ENCODE results near the gene SNED1.
A peak's percentile ranks its signal among the peaks of the same experiment; 100 is the strongest.

The SNED1 gene

DNA sequence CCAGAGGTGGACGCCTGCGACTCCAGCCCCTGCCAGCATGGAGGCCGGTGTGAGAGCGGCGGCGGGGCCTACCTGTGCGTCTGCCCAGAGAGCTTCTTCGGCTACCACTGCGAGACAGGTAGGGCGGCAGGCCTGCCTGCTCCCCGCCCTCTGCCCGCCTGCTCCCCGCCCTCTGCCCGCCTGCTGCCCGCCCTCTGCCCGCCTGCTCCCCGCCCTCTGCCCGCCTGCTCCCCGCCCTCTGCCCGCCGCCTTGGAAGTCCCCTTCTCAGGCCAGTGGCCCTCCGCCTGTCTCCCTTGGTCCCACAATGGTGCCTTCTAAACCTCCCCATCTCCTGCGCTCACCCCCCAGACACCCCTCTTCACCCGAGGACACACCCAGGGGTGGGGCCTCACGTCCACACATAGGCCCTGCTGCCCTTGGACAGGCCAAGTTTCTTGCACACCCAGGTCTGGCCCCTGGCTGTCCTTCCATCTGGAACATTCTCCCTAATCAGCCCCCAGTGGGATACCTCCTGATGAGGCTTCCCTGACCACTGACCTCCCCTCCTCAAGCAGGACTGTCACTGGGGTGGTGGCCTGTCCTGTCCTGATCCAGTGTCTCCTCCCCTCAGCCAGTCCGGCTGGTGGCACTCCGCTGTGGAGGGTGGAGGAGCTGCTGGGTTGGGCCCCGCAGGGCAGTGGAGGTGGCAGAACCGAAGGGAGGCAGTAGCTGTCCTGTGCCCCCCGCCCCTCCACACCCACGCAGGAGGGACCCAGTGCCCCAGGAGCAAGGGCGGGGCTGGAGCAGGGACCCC lies 65.8 kb downstream of the SNED1 start:
- TF ChIP-seq, protein P1, sequence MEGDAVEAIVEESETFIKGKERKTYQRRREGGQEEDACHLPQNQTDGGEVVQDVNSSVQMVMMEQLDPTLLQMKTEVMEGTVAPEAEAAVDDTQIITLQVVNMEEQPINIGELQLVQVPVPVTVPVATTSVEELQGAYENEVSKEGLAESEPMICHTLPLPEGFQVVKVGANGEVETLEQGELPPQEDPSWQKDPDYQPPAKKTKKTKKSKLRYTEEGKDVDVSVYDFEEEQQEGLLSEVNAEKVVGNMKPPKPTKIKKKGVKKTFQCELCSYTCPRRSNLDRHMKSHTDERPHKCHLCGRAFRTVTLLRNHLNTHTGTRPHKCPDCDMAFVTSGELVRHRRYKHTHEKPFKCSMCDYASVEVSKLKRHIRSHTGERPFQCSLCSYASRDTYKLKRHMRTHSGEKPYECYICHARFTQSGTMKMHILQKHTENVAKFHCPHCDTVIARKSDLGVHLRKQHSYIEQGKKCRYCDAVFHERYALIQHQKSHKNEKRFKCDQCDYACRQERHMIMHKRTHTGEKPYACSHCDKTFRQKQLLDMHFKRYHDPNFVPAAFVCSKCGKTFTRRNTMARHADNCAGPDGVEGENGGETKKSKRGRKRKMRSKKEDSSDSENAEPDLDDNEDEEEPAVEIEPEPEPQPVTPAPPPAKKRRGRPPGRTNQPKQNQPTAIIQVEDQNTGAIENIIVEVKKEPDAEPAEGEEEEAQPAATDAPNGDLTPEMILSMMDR (IDR thresholded peaks at IDR 0.05; ENCODE audit: insufficient read depth, low read length, missing control alignments), result no peak
- ChIA-PET POLR2A (no interaction called here), CTCF (interaction anchor here (1.0 kb wide), 1 partner anchor 213 kb away, joined by 3 read pairs; no protein-coding TSS in a partner anchor)
- H3K4me3 ChIP-seq (ENCODE audit: low read depth, low read length), result no peak overlapping the region
- no peak for DNase-seq (ENCODE audit: low read depth, low spot score)

DNA sequence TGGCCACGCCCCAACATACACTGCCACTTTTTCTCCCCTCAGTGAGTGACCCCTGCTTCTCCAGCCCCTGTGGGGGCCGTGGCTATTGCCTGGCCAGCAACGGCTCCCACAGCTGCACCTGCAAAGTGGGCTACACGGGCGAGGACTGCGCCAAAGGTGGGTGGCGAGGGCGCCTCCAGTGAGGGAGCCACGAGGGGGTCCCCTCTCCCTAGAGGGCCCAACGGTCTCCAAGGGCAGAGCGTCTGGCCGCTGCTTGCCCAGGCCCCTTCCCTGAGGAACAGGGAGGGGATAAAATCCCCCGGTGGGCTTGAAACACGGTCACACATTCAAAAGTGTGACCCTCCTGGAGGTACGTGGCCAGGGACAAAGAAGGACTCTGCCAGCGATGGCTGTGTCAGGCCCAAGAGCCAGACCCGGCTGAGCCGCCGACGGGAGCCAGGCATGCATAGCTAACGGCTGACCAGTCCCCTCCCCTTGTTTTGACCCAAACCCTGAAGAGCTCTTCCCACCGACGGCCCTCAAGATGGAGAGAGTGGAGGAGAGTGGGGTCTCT lies 66.5 kb downstream of the SNED1 start:
- TF ChIP-seq, protein P1 (IDR thresholded peaks at IDR 0.05; ENCODE audit: insufficient read depth, low read length, missing control alignments), result no peak
- CTCF ChIA-PET, result no interaction called here
- DNase-seq (ENCODE audit: low read depth, low spot score), result no peak
- POLR2A ChIA-PET, result no interaction called here
- H3K4me3 ChIP-seq (ENCODE audit: low read depth, low read length), result no peak overlapping the region

DNA sequence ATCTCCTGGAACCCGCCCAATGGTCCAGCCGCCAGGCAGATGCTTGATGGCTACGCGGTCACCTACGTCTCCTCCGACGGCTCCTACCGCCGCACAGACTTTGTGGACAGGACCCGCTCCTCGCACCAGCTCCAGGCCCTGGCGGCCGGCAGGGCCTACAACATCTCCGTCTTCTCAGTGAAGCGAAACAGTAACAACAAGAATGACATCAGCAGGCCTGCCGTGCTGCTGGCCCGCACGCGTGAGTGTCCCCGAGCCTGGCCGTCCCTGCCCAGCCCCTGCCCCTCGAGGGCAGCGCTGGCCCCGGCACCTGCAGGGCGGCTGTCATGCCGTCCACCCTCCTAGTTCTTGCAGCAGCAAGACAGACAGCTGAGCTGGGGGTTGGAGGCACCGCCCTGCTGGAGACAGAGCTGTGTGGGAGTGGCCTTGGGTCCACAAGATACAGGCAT lies 67.0 kb downstream of the SNED1 start:
- TF ChIP-seq, protein P1 (IDR thresholded peaks at IDR 0.05; ENCODE audit: insufficient read depth, low read length, missing control alignments), result no peak
- DNase-seq (ENCODE audit: low read depth, low spot score), result no peak
- no peak overlapping the region for H3K4me3 ChIP-seq (ENCODE audit: low read depth, low read length)
- CTCF ChIA-PET, result no interaction called here
- POLR2A ChIA-PET, result no interaction called here

DNA sequence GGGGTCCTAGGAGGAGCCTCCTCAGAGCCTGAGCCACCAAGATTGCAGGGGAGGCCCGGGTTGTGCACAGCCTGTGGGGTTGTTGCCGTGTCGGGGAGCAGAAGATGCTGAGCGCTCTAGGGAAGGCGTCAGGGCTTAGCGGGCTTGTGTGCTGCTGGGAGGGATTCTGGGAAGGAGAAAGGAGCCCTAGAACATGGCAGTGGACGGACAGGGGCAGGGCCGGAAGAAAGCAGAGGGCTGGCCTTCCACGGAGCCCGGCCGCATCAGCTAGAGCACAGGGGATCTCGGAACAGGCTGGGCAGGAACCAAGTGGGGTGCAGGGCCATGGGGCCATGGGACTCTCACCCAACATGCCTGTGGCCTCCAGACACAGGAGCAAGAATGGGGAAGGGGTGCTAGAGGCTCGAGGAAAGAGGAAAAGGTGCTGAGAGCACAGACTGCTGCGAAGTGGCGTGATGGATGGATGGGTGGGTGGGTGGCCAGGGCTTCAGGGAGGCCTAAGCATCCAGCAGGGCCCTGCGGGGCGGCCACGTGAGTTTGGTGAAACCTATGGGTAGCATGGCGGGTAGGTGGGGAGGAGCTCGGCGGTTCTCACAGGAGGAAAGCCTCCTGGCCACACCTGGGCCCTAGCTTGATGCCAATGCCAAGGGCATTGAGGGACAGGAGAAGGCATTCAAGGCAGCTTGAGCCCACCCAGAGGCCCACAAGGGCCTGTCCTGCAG lies 67.9 kb downstream of the SNED1 start:
- DNase-seq (ENCODE audit: low read depth, low spot score), result no peak
- ChIA-PET CTCF (interaction anchor here (0.9 kb wide), 1 partner anchor 215 kb away, joined by 3 read pairs; no protein-coding TSS in a partner anchor), POLR2A (no interaction called here)
- H3K4me3 ChIP-seq (ENCODE audit: low read depth, low read length), result no peak overlapping the region
- TF ChIP-seq, protein P1 (IDR thresholded peaks at IDR 0.05; ENCODE audit: insufficient read depth, low read length, missing control alignments), result no peak

DNA sequence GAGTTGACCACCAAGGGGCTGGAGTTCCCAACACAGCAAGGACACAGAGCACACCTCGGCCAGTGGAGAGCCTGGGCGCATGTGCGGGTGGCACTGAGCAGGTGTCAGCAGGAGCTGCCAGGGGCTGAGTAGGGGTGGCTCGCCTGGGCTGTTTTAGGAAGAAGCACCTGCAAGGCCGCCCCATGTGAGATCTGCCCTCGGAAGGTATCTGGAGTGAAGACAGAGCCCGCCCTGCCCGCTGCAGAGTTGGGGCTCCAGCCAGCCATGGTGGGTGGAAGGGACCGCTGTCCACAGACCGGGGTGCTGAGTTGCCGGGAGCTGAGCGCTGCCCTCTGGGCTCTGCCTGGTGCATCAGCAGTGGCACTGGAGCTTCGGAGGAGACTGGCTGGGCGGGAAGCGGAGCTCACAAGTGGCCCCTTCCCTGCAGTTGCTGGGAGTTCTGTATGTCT lies 68.5 kb downstream of the SNED1 start:
- DNase-seq (ENCODE audit: low read depth, low spot score), result no peak
- no peak overlapping the region for H3K4me3 ChIP-seq (ENCODE audit: low read depth, low read length)
- ChIA-PET CTCF (interaction anchor here (0.9 kb wide), 1 partner anchor 216 kb away, joined by 3 read pairs; no protein-coding TSS in a partner anchor), POLR2A (no interaction called here)
- TF ChIP-seq, protein P1 (IDR thresholded peaks at IDR 0.05; ENCODE audit: insufficient read depth, low read length, missing control alignments), result peak; percentile 15
